ENCODE data around the gene EML1. TPM values are rescaled to one million over a fixed set of nuclear protein-coding genes. Genes with fewer than 3 reads are reported as not detected.

EML1 gene
- total RNA-seq, 1 donor from 2014 or later, result 36.4 TPM

DNA sequence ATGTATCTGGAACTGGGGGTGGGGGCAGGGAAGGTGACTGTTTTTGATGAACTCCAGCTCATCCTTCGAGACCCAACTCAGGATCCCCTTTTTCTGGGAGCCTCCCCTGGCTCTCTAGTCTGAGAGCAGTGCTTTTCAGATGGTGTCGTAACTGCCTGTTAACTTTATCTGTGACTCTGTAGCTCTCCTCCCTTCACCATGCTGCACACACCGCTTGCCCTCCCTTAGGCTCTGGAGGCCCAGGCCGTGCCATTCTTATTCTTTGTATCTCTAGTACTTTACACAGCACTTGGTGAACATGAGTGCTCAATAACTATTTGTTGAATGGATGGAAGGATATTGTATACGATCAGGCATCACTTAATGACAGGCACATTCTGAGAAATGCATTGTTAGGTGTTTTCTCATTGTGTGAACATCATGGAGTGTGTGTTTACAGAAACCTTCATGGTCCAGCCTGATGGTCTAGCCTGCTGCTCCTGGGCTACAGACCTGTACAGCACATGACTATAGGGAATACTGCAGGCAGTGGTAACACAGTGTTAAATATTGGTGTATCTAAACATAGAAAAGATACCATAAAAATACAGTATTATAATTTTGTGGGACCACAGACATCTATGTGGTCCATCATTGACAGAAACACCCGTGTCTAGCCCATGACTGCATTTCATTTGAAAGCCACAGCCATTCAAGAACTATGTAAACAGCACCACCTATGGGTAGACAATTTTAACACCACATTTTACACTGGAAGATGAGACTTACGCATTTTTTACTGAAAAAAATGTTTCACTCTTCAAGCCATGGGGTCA is 91.8 kb downstream of the EML1 start:
- peaks cover 3% of the 10 kb centered on the region for H3K4me1 Mint-ChIP-seq (ENCODE audit: low read depth)
- no peaks in the 10 kb centered on the region for H3K36me3 Mint-ChIP-seq (ENCODE audit: low read depth)
- DNase-seq (ENCODE audit: low spot score), result no peak
- no peaks in the 10 kb centered on the region for H3K9me3 Mint-ChIP-seq (ENCODE audit: low read depth)
- TF ChIP-seq CTCF (IDR thresholded peaks at IDR 0.05), result peak; percentile 98
- no peak overlapping the region for H3K4me3 Mint-ChIP-seq (ENCODE audit: unreplicated experiment)
- no peak overlapping the region for H3K27ac Mint-ChIP-seq (ENCODE audit: unreplicated experiment)
- H3K27me3 Mint-ChIP-seq (ENCODE audit: low read depth), result no peaks in the 10 kb centered on the region

- Mint-ChIP-seq H3K27me3 (ENCODE audit: low read depth) (no peaks in the 10 kb centered on the region), H3K36me3 (ENCODE audit: low read depth) (no peaks in the 10 kb centered on the region), H3K4me1 (ENCODE audit: low read depth) (no peaks in the 10 kb centered on the region), H3K27ac (ENCODE audit: unreplicated experiment) (no peak overlapping the region), H3K4me3 (ENCODE audit: unreplicated experiment) (no peak overlapping the region), H3K9me3 (ENCODE audit: low read depth) (no peaks in the 10 kb centered on the region)
- no peak for DNase-seq (ENCODE audit: low spot score)
- peak; percentile 31 for TF ChIP-seq CTCF (IDR thresholded peaks at IDR 0.05)
Measured at GRCh38 chr14:99885649-99885958, 92.4 kb downstream of the EML1 start.

DNA sequence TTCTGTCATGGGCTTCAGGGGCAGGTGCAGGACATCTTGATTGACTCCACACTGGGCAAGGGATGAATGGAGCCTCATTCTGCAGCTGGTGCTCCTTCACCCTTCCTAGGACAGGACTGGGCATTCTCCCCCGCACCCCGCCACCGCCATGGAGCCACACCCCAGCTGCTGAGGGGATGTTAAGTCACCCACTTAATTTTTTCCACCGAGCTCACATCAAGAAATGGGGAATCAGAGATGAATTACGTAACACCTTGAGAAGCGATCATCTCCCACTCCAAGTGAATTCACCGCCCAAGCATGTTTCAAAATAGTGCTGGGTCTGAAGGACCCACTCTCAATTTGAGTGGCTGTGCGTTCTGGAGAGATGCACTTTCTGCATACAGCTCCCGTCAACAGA is 94.2 kb downstream of the EML1 start:
- Mint-ChIP-seq H3K4me1 (ENCODE audit: low read depth) (no peaks in the 10 kb centered on the region), H3K27me3 (ENCODE audit: low read depth) (no peaks in the 10 kb centered on the region), H3K9me3 (ENCODE audit: low read depth) (no peaks in the 10 kb centered on the region), H3K36me3 (ENCODE audit: low read depth) (no peaks in the 10 kb centered on the region), H3K4me3 (ENCODE audit: unreplicated experiment) (no peak overlapping the region), H3K27ac (ENCODE audit: unreplicated experiment) (no peak overlapping the region)
- no peak for DNase-seq (ENCODE audit: low spot score)
- TF ChIP-seq CTCF (IDR thresholded peaks at IDR 0.05), result no peak

GRCh38 chr14:99888149-99888548 is 94.9 kb downstream of the EML1 start:
- Mint-ChIP-seq H3K4me3 (ENCODE audit: unreplicated experiment) (no peak overlapping the region), H3K27me3 (ENCODE audit: low read depth) (no peaks in the 10 kb centered on the region), H3K4me1 (ENCODE audit: low read depth) (no peaks in the 10 kb centered on the region), H3K27ac (ENCODE audit: unreplicated experiment) (no peak overlapping the region), H3K36me3 (ENCODE audit: low read depth) (no peaks in the 10 kb centered on the region), H3K9me3 (ENCODE audit: low read depth) (no peaks in the 10 kb centered on the region)
- no peak for DNase-seq (ENCODE audit: low spot score)
- no peak for TF ChIP-seq CTCF (IDR thresholded peaks at IDR 0.05)

DNA sequence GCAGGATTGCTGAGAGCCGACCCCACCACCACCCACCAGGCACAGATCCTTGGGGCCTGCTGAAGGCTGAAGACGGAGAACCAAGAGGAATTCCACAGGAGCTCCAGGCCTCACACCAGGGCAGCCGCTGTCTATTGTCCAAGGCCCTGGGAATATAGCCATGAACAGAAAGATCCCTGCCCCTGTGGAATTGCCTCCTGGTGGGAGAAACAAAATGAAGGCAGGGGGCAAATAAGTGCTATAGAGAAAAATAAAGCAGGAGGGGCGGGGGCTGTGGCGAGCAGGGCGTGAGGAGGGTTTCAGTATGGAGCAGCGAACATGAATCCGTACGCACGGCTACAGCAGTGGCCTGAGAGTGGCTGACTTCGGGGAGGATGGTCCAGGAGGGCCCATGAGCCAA is 96.1 kb downstream of the EML1 start:
- Mint-ChIP-seq H3K4me3 (ENCODE audit: unreplicated experiment) (no peak overlapping the region), H3K4me1 (ENCODE audit: low read depth) (no peaks in the 10 kb centered on the region), H3K27me3 (ENCODE audit: low read depth) (no peaks in the 10 kb centered on the region), H3K27ac (ENCODE audit: unreplicated experiment) (no peak overlapping the region), H3K36me3 (ENCODE audit: low read depth) (no peaks in the 10 kb centered on the region), H3K9me3 (ENCODE audit: low read depth) (no peaks in the 10 kb centered on the region)
- DNase-seq (ENCODE audit: low spot score), result no peak
- TF ChIP-seq CTCF (IDR thresholded peaks at IDR 0.05), result no peak
